HepG2 (cell line): ENCODE data around the gene LRP2. TPM values are rescaled to one million over a fixed set of nuclear protein-coding genes. Genes with fewer than 3 reads are reported as not detected.

Experiments
- ATAC-seq: fragments of 200-7000 bp; cut with Tn5 transposase; 3 replicates; pipeline ENCODE4 v1.9.1; 2020; ENCODE audit warnings: mild to moderate bottlenecking, moderate library complexity
- BruUV-seq: library from RNA; stranded (reverse); fragments of 400-500 nt; replicated peaks from 2 replicates; lab custom pipeline; 2021; lab: Mats Ljungman, UMichigan
- CTCF ChIA-PET: fragments of 300-600 bp; formaldehyde crosslinking; extraction: SDS; loops from one replicate; lab custom pipeline; 2021; ENCODE audit warnings: low total read pairs, inconsistent platforms, low intra/inter-chr PET ratio; lab: Yijun Ruan, JAX
- POLR2A ChIA-PET: fragments of 350-600 bp; sonication (Branson Sonifier 250); formaldehyde crosslinking; loops from one replicate; lab custom pipeline; 2020; ENCODE audit warnings: antibody characterized with exemption, inconsistent platforms; lab: Yijun Ruan, JAX
- DNase-seq: peaks from one replicate; pipeline ENCODE4 v3.0.0-alpha.2; 2015; ENCODE audit warnings: low spot score
- FAIRE-seq: peaks from 3 replicates; lab custom pipeline; 2011; peaks lifted over from hg19 to GRCh38; lab: Jason Lieb, UNC
- H2AFZ ChIP-seq: one replicate; pipeline ENCODE4 v1.6.1; 2011; ENCODE audit warnings: low read length, inconsistent platforms
- H3K27ac ChIP-seq: fragments of 300-600 bp; 3 replicates; pipeline ENCODE4 v1.8.0; 2011; ENCODE audit warnings: mixed run types, mild to moderate bottlenecking, mixed read lengths, low read length, inconsistent platforms; ENCODE audit not compliant: insufficient read depth; ENCODE audit errors: extremely low read length
- H3K27me3 ChIP-seq, 2 experiments: fragments of 200-600 bp in 1 of 2; 2 replicates in 1 of 2; 3 replicates in 1 of 2; pipeline versions ENCODE4 v1.6.0 to v1.8.0; 2011; ENCODE audit warnings: low read length in 2 of 2, mild to moderate bottlenecking in 2 of 2, moderate library complexity in 2 of 2, inconsistent platforms in 1 of 2; ENCODE audit not compliant: insufficient read depth in 2 of 2, control insufficient read depth in 1 of 2
- H3K36me3 ChIP-seq, 2 experiments: fragments of 200-600 bp in 1 of 2; replicated peaks in 1 of 2; 2 replicates in 1 of 2; 3 replicates in 1 of 2; pipeline versions ENCODE4 v1.5.1 to v1.8.0; 2011; ENCODE audit warnings: low read length in 2 of 2, inconsistent platforms in 1 of 2; ENCODE audit not compliant: insufficient read depth in 2 of 2, control insufficient read depth in 1 of 2
- H3K4me1 ChIP-seq: 2 replicates; pipeline ENCODE4 v1.5.1; 2012; ENCODE audit warnings: low read length, inconsistent platforms; ENCODE audit not compliant: insufficient read depth
- H3K4me2 ChIP-seq: 2 replicates; pipeline ENCODE4 v1.6.0; 2011; ENCODE audit warnings: low read depth, low read length, inconsistent platforms
- H3K4me3 ChIP-seq, 3 experiments: fragments of 200-600 bp in 1 of 3; sonication (generic), shearing (Covaris generic) in 1 of 3; replicated peaks in 1 of 3; 2 replicates each; pipeline ENCODE4 v1.5.1; 2011 to 2016; ENCODE audit warnings: low read length in 3 of 3, inconsistent platforms in 2 of 3, low read depth in 2 of 3, mild to moderate bottlenecking in 2 of 3, control low read depth in 1 of 3, mixed read lengths in 1 of 3; ENCODE audit not compliant: insufficient read depth in 1 of 3
- H3K79me2 ChIP-seq: one replicate; pipeline ENCODE4 v1.6.1; 2011; ENCODE audit warnings: low read length, inconsistent platforms; ENCODE audit not compliant: insufficient read depth
- H3K9ac ChIP-seq: 2 replicates; pipeline ENCODE4 v1.6.0; 2011; ENCODE audit warnings: mild to moderate bottlenecking, low read depth, low read length, inconsistent platforms; ENCODE audit not compliant: insufficient read depth
- H3K9me3 ChIP-seq: 2 replicates; pipeline ENCODE4 v1.5.1; 2012; ENCODE audit warnings: mild to moderate bottlenecking, low read length
- H4K20me1 ChIP-seq: 2 replicates; pipeline ENCODE4 v1.6.0; 2011; ENCODE audit warnings: inconsistent platforms, mild to moderate bottlenecking, low read length, moderate library complexity; ENCODE audit not compliant: insufficient read depth
- MAF1 ChIP-seq: sonication (generic); formaldehyde crosslinking; IDR thresholded peaks from 2 replicates; pipeline ENCODE4 v1.5.0; 2020; ENCODE audit warnings: missing genetic modification reagents, borderline replicate concordance
- MTF1 ChIP-seq: sonication (generic); formaldehyde crosslinking; IDR thresholded peaks from 2 replicates; pipeline ENCODE4 v1.5.0; 2020; ENCODE audit warnings: missing genetic modification reagents
- ZNF562 ChIP-seq: sonication (generic); formaldehyde crosslinking; IDR thresholded peaks from 2 replicates; pipeline ENCODE4 v1.8.0; 2022; ENCODE audit warnings: missing genetic modification reagents, borderline replicate concordance
- ZNF563 ChIP-seq: sonication (generic); formaldehyde crosslinking; IDR thresholded peaks from 2 replicates; pipeline ENCODE4 v1.8.0; 2022; ENCODE audit warnings: mild to moderate bottlenecking, moderate library complexity, missing genetic modification reagents
- WGBS: methylation state at CpG from one replicate; pipeline ENCODE4 v1.1.6; 2017; ENCODE audit warnings: low lambda C conversion rate; 5-methylcytosine and 5-hydroxymethylcytosine counted together
- in situ Hi-C: cut with HindIII; loops from 2 replicates; pipeline ENCODE4 v1.10.0; 2017; ENCODE audit warnings: low pct_unique_long_range_greater_than_20kb; ENCODE audit not compliant: extremely low pct_ligation_motif_present
- intact Hi-C: fragments of 100-400 bp; cut with micrococcal nuclease; formaldehyde crosslinking; loops from one replicate; pipeline ENCODE4 v1.10.0; 2022; ENCODE audit not compliant: unreplicated experiment
- polyA plus RNA-seq, 8 experiments: library from polyadenylated mRNA; depleted of rRNA in 3 of 8; stranded (reverse) in 7 of 8; unstranded in 1 of 8; fragments of >200 nt; fragmentation: Illumina TruSeq in 4 of 8; extraction: Trizol in 4 of 8; gene quantifications; 2 replicates each; pipeline versions ENCODE4 v1.2.1 to v1.2.3, GENCODE V29; 2011 to 2016; ENCODE audit warnings: low read depth in 4 of 8, missing spikeins in 1 of 8, mixed read lengths in 1 of 8; ENCODE audit not compliant: insufficient read depth in 1 of 8
- total RNA-seq, 5 experiments: library from RNA; depleted of rRNA; stranded (reverse); fragments of >200 nt; fragmentation: Illumina TruSeq; extraction: Trizol; gene quantifications; 2 replicates each; pipeline ENCODE4 v1.2.3, GENCODE V29; 2016; ENCODE audit warnings: low read depth in 1 of 5
- TF ChIP-seq, protein P1 (sequence below): sonication (generic); formaldehyde crosslinking; IDR thresholded peaks from 2 replicates; pipeline ENCODE4 v1.5.0; 2020; ENCODE audit warnings: missing genetic modification reagents, mild to moderate bottlenecking, borderline replicate concordance
- TF ChIP-seq, protein P2 (sequence below): IDR thresholded peaks from 2 replicates; pipeline ENCODE4 v1.6.1; 2016; ENCODE audit warnings: low read depth, missing genetic modification reagents, missing compliant biosample characterization
- TF ChIP-seq, protein P3 (sequence below): sonication (generic); formaldehyde crosslinking; IDR thresholded peaks from 2 replicates; pipeline ENCODE4 v1.4.0; 2020; ENCODE audit warnings: missing genetic modification reagents, borderline replicate concordance

Gene LRP2
- total and polyA plus RNA-seq, 2 of the 13 experiments (the other 11 are each of a cell fraction or from before 2014, with no cell fraction given): 0.03 to 0.15 TPM

DNA sequence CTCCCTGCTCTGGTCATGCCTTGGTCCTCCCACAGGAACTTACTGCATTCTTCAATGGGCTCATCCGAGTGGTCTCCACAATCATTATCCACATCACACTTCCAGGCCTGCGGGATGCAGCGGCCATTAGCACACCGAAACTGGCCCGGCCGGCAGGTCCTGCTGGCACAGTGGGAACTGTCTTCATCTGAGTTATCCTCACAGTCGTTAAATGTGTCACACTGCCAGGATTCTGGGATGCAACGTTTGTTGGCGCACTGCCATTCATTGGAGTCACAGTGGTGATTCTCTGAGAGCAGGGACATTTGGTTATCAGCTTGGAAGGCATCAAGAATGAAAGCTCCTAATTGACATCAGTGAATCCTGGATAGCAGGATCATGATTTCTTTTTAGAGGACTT, 188.5 kb downstream of the LRP2 start:
- H3K9ac ChIP-seq: no peak overlapping the region
- no peak for ATAC-seq
- H2AFZ ChIP-seq: no peak overlapping the region
- no peaks in the 10 kb centered on the region for H3K36me3 ChIP-seq
- peaks cover 0 to 6% of the 10 kb centered on the region in 2 experiments; a peak in 1 of 5 replicates for H3K27me3 ChIP-seq
- H4K20me1 ChIP-seq: no peaks in the 10 kb centered on the region; the same call in 1 of the 2 replicates
- no peak overlapping the region for H3K4me3 ChIP-seq
- WGBS: 41% methylated on average over 9 of the region's 9 CpGs
- no peak for TF ChIP-seq MTF1 (CRISPR knock-in tag)
- TF ChIP-seq, protein P1, sequence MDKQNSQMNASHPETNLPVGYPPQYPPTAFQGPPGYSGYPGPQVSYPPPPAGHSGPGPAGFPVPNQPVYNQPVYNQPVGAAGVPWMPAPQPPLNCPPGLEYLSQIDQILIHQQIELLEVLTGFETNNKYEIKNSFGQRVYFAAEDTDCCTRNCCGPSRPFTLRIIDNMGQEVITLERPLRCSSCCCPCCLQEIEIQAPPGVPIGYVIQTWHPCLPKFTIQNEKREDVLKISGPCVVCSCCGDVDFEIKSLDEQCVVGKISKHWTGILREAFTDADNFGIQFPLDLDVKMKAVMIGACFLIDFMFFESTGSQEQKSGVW: no peak
- no peak for TF ChIP-seq ZNF563 (CRISPR knock-in tag)
- TF ChIP-seq ZNF562 (CRISPR knock-in tag): no peak
- TF ChIP-seq, protein P2, sequence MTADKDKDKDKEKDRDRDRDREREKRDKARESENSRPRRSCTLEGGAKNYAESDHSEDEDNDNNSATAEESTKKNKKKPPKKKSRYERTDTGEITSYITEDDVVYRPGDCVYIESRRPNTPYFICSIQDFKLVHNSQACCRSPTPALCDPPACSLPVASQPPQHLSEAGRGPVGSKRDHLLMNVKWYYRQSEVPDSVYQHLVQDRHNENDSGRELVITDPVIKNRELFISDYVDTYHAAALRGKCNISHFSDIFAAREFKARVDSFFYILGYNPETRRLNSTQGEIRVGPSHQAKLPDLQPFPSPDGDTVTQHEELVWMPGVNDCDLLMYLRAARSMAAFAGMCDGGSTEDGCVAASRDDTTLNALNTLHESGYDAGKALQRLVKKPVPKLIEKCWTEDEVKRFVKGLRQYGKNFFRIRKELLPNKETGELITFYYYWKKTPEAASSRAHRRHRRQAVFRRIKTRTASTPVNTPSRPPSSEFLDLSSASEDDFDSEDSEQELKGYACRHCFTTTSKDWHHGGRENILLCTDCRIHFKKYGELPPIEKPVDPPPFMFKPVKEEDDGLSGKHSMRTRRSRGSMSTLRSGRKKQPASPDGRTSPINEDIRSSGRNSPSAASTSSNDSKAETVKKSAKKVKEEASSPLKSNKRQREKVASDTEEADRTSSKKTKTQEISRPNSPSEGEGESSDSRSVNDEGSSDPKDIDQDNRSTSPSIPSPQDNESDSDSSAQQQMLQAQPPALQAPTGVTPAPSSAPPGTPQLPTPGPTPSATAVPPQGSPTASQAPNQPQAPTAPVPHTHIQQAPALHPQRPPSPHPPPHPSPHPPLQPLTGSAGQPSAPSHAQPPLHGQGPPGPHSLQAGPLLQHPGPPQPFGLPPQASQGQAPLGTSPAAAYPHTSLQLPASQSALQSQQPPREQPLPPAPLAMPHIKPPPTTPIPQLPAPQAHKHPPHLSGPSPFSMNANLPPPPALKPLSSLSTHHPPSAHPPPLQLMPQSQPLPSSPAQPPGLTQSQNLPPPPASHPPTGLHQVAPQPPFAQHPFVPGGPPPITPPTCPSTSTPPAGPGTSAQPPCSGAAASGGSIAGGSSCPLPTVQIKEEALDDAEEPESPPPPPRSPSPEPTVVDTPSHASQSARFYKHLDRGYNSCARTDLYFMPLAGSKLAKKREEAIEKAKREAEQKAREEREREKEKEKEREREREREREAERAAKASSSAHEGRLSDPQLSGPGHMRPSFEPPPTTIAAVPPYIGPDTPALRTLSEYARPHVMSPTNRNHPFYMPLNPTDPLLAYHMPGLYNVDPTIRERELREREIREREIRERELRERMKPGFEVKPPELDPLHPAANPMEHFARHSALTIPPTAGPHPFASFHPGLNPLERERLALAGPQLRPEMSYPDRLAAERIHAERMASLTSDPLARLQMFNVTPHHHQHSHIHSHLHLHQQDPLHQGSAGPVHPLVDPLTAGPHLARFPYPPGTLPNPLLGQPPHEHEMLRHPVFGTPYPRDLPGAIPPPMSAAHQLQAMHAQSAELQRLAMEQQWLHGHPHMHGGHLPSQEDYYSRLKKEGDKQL (CRISPR knock-in tag): no peak
- TF ChIP-seq, protein P3, sequence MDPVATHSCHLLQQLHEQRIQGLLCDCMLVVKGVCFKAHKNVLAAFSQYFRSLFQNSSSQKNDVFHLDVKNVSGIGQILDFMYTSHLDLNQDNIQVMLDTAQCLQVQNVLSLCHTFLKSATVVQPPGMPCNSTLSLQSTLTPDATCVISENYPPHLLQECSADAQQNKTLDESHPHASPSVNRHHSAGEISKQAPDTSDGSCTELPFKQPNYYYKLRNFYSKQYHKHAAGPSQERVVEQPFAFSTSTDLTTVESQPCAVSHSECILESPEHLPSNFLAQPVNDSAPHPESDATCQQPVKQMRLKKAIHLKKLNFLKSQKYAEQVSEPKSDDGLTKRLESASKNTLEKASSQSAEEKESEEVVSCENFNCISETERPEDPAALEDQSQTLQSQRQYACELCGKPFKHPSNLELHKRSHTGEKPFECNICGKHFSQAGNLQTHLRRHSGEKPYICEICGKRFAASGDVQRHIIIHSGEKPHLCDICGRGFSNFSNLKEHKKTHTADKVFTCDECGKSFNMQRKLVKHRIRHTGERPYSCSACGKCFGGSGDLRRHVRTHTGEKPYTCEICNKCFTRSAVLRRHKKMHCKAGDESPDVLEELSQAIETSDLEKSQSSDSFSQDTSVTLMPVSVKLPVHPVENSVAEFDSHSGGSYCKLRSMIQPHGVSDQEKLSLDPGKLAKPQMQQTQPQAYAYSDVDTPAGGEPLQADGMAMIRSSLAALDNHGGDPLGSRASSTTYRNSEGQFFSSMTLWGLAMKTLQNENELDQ (CRISPR knock-in tag): no peak
- no peak for TF ChIP-seq MAF1 (CRISPR knock-in tag)
- POLR2A ChIA-PET: no interaction called here
- H3K27ac ChIP-seq: no peak overlapping the region
- H3K4me2 ChIP-seq: no peak overlapping the region
- CTCF ChIA-PET: no interaction called here
- no peaks in the 10 kb centered on the region for H3K79me2 ChIP-seq
- in situ Hi-C loops (no loop called here), intact Hi-C loops (no loop called here)
- H3K9me3 ChIP-seq: no peaks in the 10 kb centered on the region
- no peak for DNase-seq
- no peak for FAIRE-seq
- no peaks in the 10 kb centered on the region for H3K4me1 ChIP-seq
- BruUV-seq: no TSS peak
